Measurements from ENCODE around the gene COX4I1.

Gene COX4I1

GRCh38 chr16:85844169-85844481, 44.6 kb downstream of the COX4I1 start:
- no peak for FAIRE-seq

- no peak for FAIRE-seq
Observed at GRCh38 chr16:85844786-85845185, 45.3 kb downstream of the COX4I1 start.

DNA sequence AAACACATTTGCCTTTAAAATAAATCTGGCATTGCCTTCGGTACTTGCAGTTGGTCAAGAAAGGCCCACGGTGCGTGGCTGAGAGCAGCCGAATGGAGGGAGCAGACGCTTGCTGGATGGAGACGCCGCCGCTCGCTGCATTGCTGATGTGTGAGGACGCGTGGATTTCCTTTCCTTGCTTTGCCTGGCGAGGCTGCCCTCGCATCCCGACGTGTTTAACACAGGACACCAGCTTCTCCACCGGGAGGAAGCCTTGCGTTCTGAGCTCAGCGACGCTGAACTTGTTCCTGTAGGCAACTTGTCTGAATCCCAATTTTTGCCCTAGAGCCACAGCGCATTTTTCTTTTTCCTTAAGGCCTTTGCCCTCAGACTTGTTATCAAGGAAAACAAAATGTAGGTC, 45.8 kb downstream of the COX4I1 start:
- no peak for FAIRE-seq

- no peak for FAIRE-seq
Observed at GRCh38 chr16:85846461-85846860, 47.0 kb downstream of the COX4I1 start.

- FAIRE-seq, result no peak
Observed at GRCh38 chr16:85847036-85847435, 47.5 kb downstream of the COX4I1 start.

GRCh38 chr16:85847681-85848601, 48.4 kb downstream of the COX4I1 start:
- no peak for FAIRE-seq

- no peak for FAIRE-seq
Observed at GRCh38 chr16:85848986-85849385, 49.5 kb downstream of the COX4I1 start.

DNA sequence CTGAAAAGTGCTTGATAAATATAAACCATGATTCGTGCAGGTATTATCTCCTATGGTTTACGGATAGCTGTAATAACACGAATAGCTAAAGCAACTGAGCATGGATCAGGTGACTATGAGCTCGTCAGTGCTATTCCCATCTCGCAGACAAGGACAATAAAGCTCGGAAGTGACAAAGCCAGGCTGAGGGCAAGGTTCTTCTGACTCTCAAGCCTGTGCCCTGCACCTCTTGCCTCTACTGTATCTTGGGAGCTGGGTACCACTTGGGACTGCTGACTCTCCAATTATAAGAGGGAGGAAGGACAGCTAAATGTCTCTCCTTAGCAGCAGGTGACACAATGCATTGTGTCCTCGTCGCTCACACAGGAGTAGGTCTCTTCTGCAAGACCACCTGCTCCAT, 49.9 kb downstream of the COX4I1 start:
- no peak for FAIRE-seq

DNA sequence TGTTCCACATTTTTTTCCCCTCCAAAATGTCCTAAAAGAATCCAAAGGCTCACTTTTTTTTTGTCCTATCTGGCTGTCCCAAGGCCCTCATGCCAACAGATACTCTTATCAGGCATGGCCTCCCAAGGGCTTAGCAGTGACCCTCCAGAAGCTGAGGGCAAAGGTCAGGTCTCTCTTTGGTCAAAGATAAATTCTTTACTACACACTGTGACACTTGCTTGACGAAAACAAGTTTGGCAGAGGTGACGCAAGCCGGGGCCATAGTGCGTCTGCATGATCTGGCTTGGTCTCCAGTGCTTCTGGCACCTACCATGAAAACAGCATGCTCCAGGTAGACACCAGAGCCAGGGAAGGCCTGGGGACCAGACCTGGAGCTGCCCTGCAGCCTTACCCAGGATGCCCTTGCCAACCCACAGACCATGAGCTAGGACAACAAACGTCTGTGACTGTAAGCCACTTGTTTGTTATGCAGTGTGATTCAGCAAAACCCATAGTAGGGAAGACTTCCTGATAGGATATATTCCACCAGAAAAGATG, 50.9 kb downstream of the COX4I1 start:
- no peak for FAIRE-seq

DNA sequence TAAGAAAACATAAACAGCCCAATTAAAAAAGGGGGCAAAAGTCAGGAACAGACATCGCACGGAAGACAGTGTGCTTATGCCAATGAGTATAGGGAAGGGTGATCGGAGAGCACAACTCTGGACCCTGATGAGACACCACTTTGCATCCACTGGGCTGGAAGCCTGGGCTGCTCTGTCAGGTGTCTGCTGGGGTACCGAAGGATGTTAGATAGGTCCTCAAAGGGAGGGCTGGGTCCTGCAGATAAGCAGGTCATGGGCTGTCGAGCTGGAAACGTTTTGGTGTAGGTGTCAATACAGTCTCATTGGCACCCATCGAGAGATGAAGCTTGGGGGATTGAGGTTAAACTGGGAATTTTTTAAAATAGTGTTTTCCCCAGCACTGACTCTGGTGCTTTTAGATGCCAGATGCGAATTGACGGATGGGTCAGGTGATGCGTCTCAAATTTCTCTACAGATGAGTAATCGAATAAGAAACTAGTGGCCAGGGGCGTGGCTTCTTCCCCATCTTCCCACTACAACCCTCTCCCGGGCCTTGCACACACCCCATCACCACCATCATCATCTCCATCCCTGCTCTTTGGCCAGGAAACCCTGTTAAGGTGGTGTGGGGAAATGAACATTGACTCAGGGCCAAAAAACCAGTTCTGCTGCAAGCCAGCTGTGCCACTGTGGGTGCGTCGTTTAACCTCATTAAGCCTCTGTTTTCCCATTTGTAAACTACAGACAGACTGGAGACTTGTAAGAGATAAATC, 51.7 kb downstream of the COX4I1 start:
- no peak for FAIRE-seq

DNA sequence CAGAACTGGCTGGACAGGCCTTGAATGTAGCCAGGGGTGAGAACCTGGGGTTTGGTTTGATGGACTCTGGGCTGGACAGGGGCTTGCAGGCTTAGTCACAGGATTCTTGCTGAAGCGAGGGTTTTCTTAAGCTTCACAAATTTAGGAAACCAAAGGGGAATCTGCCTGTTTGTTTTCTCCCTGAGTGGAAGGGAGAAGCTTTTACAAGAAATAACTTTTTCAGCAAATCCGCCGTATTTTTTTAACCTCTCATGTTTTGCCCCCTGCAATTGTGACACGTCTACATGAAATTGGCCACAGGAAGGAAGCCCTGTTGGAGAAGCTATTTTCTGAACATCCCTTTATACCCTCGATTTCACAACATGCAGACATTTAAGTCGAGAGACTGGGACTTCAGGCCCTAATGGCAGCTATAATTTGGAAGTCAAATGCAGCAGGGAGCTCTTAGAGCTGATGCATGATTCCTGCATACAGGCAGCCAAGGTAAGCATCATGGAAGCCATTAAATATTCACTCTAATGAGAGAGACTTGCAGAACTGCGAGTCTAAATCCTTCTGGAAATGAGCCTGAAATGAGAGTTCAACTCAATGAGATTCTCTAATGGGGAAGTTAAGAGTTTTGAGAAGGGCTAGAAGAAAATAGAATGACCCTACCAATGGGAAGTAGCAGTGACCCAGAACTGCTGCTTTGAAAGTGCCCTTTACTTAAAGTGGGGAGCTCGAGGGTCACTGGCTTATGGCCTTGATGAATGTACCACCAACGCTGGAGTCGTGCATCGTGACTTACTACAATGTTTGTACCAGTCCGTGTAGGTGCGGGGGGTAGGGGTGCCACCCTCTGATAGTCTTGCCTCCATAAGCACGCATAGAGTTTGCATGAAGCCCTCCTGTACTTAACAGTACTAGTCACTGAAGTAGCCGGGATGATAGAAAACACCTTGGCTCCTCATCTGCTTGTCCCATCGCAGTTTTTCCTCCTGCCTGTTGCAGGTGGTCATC, 54.4 kb downstream of the COX4I1 start:
- no peak for FAIRE-seq

DNA sequence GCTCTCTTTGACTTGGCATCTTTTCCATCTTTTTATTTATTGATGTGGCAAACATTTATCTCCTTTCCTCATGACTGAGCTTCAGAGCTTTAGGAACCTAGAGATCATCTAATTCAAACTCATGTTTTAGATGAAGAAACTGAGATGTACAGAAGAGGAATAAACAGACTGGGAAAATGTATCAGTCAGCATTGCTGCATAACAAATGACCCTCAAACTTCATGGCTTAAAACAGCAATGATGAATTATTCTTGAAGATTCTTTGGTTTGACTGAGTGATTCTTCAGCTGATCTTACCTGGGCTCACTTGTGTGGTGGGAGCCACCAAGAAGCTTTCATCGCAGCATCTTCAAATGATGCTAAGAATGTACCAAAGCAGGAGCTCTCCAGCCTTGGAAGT, 55.4 kb downstream of the COX4I1 start:
- no peak for FAIRE-seq

DNA sequence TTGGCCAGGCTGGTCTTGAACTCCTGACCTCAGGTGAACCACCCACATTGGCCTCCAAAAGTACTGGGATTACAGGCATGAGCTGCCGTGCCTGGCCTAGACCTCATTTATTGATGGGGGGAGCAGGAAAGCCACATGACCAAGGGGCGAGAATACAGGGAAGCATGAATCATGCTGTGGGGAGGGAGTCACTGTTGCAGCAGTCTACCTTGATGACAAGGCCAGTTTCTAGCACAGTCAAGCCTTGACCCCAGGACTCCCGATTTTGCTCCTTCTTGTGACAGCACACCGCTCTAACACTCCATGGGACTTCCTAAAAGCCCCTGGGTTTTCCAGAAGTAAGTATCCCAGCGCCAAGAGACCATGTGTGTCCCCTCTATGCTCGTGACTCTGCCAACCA, 56.6 kb downstream of the COX4I1 start:
- FAIRE-seq, result no peak

- no peak for FAIRE-seq
Observed at GRCh38 chr16:85856585-85856984, 57.1 kb downstream of the COX4I1 start.

Measured in islet of Langerhans (tissue), 1 donor.